Caco-2 (cell line): Measurements from ENCODE around the gene FHIT. TPM values are rescaled to one million over a fixed set of nuclear protein-coding genes. Genes with fewer than 3 reads are reported as not detected.

Source experiments
- BruUV-seq: library from RNA; stranded (reverse); fragments of 400-500 nt; replicated peaks from 2 replicates; lab custom pipeline; 2021; lab: Mats Ljungman, UMichigan
- CTCF ChIA-PET: fragments of 300-600 bp; sonication (Branson Sonifier 250); formaldehyde crosslinking; loops from one replicate; lab custom pipeline; 2022; ENCODE audit warnings: antibody characterized with exemption; lab: Charles Lee
- POLR2A ChIA-PET: fragments of 300-600 bp; sonication (Branson Sonifier 250); formaldehyde crosslinking; loops from one replicate; lab custom pipeline; 2022; ENCODE audit warnings: antibody characterized with exemption; lab: Charles Lee
- DNase-seq, 2 experiments: peaks; one replicate each; pipeline versions ENCODE4 v3.0.0 to v3.0.0-alpha.2; 2020 to 2022
- H3K27me3 ChIP-seq: replicated peaks from 2 replicates; pipeline ENCODE4 v1.6.0; 2011; ENCODE audit warnings: low read length; ENCODE audit not compliant: control insufficient read depth, insufficient read depth
- H3K36me3 ChIP-seq: 2 replicates; pipeline ENCODE4 v1.5.1; 2011; ENCODE audit warnings: low read length; ENCODE audit not compliant: control insufficient read depth, insufficient read depth
- H3K4me1 ChIP-seq: fragments of 250-450 bp; sonication (Bioruptor Pico); 2 replicates; pipeline ENCODE4 v1.5.1; 2020; ENCODE audit warnings: mild to moderate bottlenecking
- H3K4me3 ChIP-seq: 2 replicates; pipeline ENCODE4 v1.5.1; 2011; ENCODE audit warnings: low read depth, mild to moderate bottlenecking, control low read depth, low read length
- H3K9me3 ChIP-seq: fragments of 250-450 bp; sonication (Bioruptor Pico); 2 replicates; pipeline ENCODE4 v1.5.1; 2020; ENCODE audit warnings: mild to moderate bottlenecking, moderate library complexity
- H3K27ac Mint-ChIP-seq: one replicate; pipeline ENCODE4 v1.8.0; 2022; ENCODE audit warnings: mixed read lengths; ENCODE audit not compliant: unreplicated experiment
- H3K27me3 Mint-ChIP-seq: one replicate; pipeline ENCODE4 v1.8.0; 2022; ENCODE audit warnings: mixed read lengths; ENCODE audit not compliant: insufficient read depth, unreplicated experiment
- H3K36me3 Mint-ChIP-seq: one replicate; pipeline ENCODE4 v1.8.0; 2022; ENCODE audit warnings: mild to moderate bottlenecking, mixed read lengths; ENCODE audit not compliant: insufficient read depth, unreplicated experiment
- H3K4me1 Mint-ChIP-seq: one replicate; pipeline ENCODE4 v1.8.0; 2022; ENCODE audit warnings: low read depth, mixed read lengths; ENCODE audit not compliant: unreplicated experiment
- H3K4me3 Mint-ChIP-seq: one replicate; pipeline ENCODE4 v1.8.0; 2022; ENCODE audit warnings: mild to moderate bottlenecking, moderate library complexity, mixed read lengths; ENCODE audit not compliant: unreplicated experiment
- H3K9me3 Mint-ChIP-seq: one replicate; pipeline ENCODE4 v1.8.0; 2022; ENCODE audit warnings: mixed read lengths; ENCODE audit not compliant: unreplicated experiment
- intact Hi-C: fragments of 100-400 bp; cut with micrococcal nuclease; formaldehyde crosslinking; loops from one replicate; pipeline ENCODE4 v1.10.0; 2022; ENCODE audit not compliant: unreplicated experiment
- total RNA-seq: library from RNA; stranded (reverse); gene quantifications from 2 replicates; pipeline ENCODE4 v1.2.3, GENCODE V29; 2022
- TF ChIP-seq, protein P1 (sequence below), 2 experiments: fragments of 200-600 bp in 1 of 2; IDR thresholded peaks; 1 replicate in 1 of 2; 2 replicates in 1 of 2; pipeline versions ENCODE4 v1.5.1 to v1.8.0; 2011 to 2022; ENCODE audit warnings: antibody characterized with exemption in 1 of 2, control low read depth in 1 of 2, inconsistent platforms in 1 of 2, low read depth in 1 of 2, low read length in 1 of 2, mild to moderate bottlenecking in 1 of 2, moderate library complexity in 1 of 2; ENCODE audit not compliant: insufficient read depth in 1 of 2, severe bottlenecking in 1 of 2, unreplicated experiment in 1 of 2

Gene FHIT
- total RNA-seq, 1 experiment from 2014 or later, result 8.3 TPM

DNA sequence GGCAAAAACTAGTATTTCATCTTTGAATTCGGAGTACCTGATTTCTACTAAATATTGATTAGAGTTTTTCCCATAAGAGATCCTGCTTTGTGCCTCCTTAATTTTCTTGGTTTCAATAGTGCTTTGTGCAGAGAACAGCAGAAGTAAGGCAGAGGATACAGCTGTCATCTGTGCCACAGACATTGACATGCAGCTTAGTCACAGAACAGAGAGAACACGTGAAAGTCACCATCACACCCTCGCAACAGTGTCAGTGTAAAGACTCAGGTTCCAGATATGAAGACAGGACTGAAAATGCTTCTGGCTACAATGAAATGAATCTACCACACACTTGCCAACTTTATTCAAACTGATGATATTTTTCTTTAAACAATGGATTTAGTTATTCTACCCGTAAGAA lies 1258.7 kb downstream of the FHIT start:
- no TSS peak for BruUV-seq
- CTCF ChIA-PET, result no interaction called here

DNA sequence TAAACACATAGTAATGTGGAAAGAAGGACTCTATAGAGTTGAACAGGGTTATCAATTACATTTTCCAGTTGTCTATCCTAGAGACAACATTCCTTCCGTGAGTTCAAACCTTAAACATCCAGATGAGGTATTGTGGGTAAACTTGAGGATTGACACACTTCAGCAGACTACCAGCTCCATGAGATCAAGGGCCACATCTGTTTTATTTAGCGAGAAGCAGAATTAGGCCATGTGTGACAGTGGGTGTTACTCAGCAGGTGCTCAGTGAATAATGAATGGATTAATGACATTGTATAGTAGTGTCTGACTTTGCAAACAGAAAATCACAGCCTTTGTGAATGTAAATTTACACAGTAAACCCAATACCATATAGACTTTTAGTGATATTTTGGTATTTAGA lies 1260.3 kb downstream of the FHIT start:
- no peaks in the 10 kb centered on the region for H3K36me3 ChIP-seq
- no peak overlapping the region for H3K4me3 ChIP-seq
- ChIA-PET CTCF (no interaction called here), POLR2A (no interaction called here)
- intact Hi-C loops, result no loop called here
- H3K9me3 ChIP-seq, result no peaks in the 10 kb centered on the region
- Mint-ChIP-seq H3K36me3 (no peaks in the 10 kb centered on the region), H3K27me3 (peaks cover 5% of the 10 kb centered on the region), H3K4me3 (no peak overlapping the region), H3K27ac (no peak overlapping the region), H3K9me3 (no peaks in the 10 kb centered on the region), H3K4me1 (no peaks in the 10 kb centered on the region)
- no peak for DNase-seq
- no peaks in the 10 kb centered on the region for H3K27me3 ChIP-seq
- no peaks in the 10 kb centered on the region for H3K4me1 ChIP-seq
- no TSS peak for BruUV-seq
- TF ChIP-seq, protein P1, sequence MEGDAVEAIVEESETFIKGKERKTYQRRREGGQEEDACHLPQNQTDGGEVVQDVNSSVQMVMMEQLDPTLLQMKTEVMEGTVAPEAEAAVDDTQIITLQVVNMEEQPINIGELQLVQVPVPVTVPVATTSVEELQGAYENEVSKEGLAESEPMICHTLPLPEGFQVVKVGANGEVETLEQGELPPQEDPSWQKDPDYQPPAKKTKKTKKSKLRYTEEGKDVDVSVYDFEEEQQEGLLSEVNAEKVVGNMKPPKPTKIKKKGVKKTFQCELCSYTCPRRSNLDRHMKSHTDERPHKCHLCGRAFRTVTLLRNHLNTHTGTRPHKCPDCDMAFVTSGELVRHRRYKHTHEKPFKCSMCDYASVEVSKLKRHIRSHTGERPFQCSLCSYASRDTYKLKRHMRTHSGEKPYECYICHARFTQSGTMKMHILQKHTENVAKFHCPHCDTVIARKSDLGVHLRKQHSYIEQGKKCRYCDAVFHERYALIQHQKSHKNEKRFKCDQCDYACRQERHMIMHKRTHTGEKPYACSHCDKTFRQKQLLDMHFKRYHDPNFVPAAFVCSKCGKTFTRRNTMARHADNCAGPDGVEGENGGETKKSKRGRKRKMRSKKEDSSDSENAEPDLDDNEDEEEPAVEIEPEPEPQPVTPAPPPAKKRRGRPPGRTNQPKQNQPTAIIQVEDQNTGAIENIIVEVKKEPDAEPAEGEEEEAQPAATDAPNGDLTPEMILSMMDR (IDR thresholded peaks at IDR 0.05; ENCODE audit: insufficient read depth in 1 of 2, low read depth in 1 of 2, low read length in 1 of 2, severe bottlenecking in 1 of 2, unreplicated experiment in 1 of 2), result no peak

More for the DNA sequence above, 1258.7 kb downstream of the FHIT start:
- no peak overlapping the region for H3K4me3 ChIP-seq
- TF ChIP-seq, protein P1 (IDR thresholded peaks at IDR 0.05; ENCODE audit: insufficient read depth in 1 of 2, low read depth in 1 of 2, low read length in 1 of 2, severe bottlenecking in 1 of 2, unreplicated experiment in 1 of 2), result no peak
- POLR2A ChIA-PET, result no interaction called here
- Mint-ChIP-seq H3K9me3 (no peaks in the 10 kb centered on the region), H3K27ac (no peak overlapping the region), H3K27me3 (peaks cover 5% of the 10 kb centered on the region), H3K4me3 (no peak overlapping the region), H3K36me3 (no peaks in the 10 kb centered on the region), H3K4me1 (no peaks in the 10 kb centered on the region)
- no peaks in the 10 kb centered on the region for H3K9me3 ChIP-seq
- H3K36me3 ChIP-seq, result no peaks in the 10 kb centered on the region
- no peaks in the 10 kb centered on the region for H3K27me3 ChIP-seq
- H3K4me1 ChIP-seq, result no peaks in the 10 kb centered on the region
- intact Hi-C loops, result no loop called here
- no peak for DNase-seq

DNA sequence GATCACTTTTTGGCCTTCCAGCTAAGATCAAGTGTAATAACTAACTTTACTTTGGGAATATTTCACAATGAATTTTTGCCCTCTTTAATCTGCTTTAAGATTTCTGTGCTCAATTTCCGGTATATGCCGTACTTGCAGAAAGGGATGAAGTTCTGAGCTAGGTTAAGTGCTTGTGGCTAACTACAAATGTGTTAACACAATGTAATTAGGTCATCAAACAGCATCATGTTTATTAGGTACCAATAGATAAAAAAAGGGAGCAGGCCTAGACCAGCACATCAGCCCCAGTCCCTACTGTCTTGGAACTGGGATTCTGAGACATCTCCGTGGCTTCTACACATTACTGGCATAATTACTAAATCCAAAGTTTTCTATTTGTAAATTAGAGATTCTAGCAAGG lies 1268.7 kb downstream of the FHIT start:
- no TSS peak for BruUV-seq
- Mint-ChIP-seq H3K27me3 (peaks cover 2% of the 10 kb centered on the region), H3K9me3 (peaks cover 9% of the 10 kb centered on the region), H3K4me1 (no peaks in the 10 kb centered on the region), H3K4me3 (no peak overlapping the region), H3K36me3 (peaks cover 5% of the 10 kb centered on the region), H3K27ac (no peak overlapping the region)
- intact Hi-C loops, result no loop called here
- TF ChIP-seq, protein P1 (IDR thresholded peaks at IDR 0.05; ENCODE audit: insufficient read depth in 1 of 2, low read depth in 1 of 2, low read length in 1 of 2, severe bottlenecking in 1 of 2, unreplicated experiment in 1 of 2), result no peak
- Histone ChIP-seq H3K4me3 (no peak overlapping the region), H3K4me1 (no peaks in the 10 kb centered on the region), H3K27me3 (no peaks in the 10 kb centered on the region), H3K9me3 (no peaks in the 10 kb centered on the region), H3K36me3 (no peaks in the 10 kb centered on the region)
- ChIA-PET POLR2A (no interaction called here), CTCF (interaction anchor here (0.8 kb wide), 1 partner anchor 1138 kb away, joined by 3 read pairs; no protein-coding TSS in a partner anchor)
- no peak for DNase-seq
